ENCODE data around the gene RIC1.

DNA sequence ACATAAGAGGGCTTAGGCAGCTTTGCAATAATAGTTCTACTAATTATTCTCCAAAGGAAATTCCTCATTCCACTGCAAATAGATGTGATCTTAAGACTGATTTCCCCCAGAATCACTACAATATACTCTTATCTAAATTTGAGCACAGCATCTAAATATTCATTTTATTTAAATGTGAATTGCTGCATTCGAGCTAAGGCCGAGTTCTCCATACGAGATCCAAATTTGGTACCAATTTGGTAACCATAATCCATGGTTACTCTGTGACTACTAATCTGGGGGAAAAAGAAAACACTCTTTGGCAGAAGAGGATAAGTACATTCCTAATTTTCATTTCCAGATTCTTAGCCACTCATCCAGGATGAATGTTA, 19.7 kb upstream of the RIC1 start:
- TF ChIP-seq, protein P1, sequence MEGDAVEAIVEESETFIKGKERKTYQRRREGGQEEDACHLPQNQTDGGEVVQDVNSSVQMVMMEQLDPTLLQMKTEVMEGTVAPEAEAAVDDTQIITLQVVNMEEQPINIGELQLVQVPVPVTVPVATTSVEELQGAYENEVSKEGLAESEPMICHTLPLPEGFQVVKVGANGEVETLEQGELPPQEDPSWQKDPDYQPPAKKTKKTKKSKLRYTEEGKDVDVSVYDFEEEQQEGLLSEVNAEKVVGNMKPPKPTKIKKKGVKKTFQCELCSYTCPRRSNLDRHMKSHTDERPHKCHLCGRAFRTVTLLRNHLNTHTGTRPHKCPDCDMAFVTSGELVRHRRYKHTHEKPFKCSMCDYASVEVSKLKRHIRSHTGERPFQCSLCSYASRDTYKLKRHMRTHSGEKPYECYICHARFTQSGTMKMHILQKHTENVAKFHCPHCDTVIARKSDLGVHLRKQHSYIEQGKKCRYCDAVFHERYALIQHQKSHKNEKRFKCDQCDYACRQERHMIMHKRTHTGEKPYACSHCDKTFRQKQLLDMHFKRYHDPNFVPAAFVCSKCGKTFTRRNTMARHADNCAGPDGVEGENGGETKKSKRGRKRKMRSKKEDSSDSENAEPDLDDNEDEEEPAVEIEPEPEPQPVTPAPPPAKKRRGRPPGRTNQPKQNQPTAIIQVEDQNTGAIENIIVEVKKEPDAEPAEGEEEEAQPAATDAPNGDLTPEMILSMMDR (conservative IDR thresholded peaks at IDR 0.05; ENCODE audit: low read length): no peak
- TF ChIP-seq EZH2phosphoT487 (IDR thresholded peaks at IDR 0.05; ENCODE audit: borderline replicate concordance): no peak

Data from Loucy (cell line).